H1 (cell line): Measurements from ENCODE around the gene RIMKLA. TPM values are rescaled to one million over a fixed set of nuclear protein-coding genes. Genes with fewer than 3 reads are reported as not detected.

ENCODE experiments used
- polyA plus RNA-seq, 7 experiments: library from polyadenylated mRNA; depleted of rRNA in 3 of 7; stranded (reverse) in 5 of 7; unstranded in 2 of 7; fragments of >200 nt in 5 of 7; fragments of 200-250 nt in 2 of 7; gene quantifications; 1 replicate in 5 of 7; 2 replicates in 1 of 7; 4 replicates in 1 of 7; pipeline versions ENCODE4 v1.2.1 to v1.2.3, GENCODE V29; 2011 to 2013; ENCODE audit warnings: missing spikeins in 2 of 7, mixed read lengths in 2 of 7
- total RNA-seq: library from RNA; stranded (reverse); fragmentation: NEBNext Ultra II Directional; extraction: Animal tissue kit (Norgen Biotek cat#: 25700); gene quantifications from 2 replicates; pipeline ENCODE4 v1.2.1, GENCODE V29; 2021
- TF ChIP-seq, protein P1 (sequence below): IDR thresholded peaks from 2 replicates; pipeline ENCODE4 v1.6.1; 2011; ENCODE audit warnings: low read depth, mild to moderate bottlenecking, low read length; ENCODE audit not compliant: insufficient read depth

The RIMKLA gene
- total and polyA plus RNA-seq, 2 of the 8 experiments (the other 6 are each of a cell fraction or from before 2014, with no cell fraction given) = 3.2 to 5.8 TPM

DNA sequence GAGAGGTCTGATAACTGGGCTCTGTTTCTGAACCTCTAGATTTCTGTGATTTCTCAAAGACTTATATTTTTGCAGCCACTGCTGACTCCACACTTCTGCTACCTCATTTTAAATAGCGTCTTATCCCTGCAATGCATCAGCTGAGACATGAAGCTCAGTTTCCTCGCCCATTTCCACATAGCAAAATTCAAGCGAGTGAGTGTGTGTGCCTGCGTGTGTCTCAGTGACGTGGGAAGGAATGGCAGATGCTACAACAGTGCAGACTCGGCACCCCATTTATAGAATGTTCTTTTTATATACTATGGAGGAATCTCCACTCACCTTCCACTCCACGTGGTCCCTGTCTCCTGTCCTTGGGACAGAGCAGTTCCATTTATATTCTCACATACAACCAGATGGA, 39.5 kb downstream of the RIMKLA start (continued):
- TF ChIP-seq, protein P1, sequence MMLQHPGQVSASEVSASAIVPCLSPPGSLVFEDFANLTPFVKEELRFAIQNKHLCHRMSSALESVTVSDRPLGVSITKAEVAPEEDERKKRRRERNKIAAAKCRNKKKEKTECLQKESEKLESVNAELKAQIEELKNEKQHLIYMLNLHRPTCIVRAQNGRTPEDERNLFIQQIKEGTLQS = no peak
- TF ChIP-seq, all 59 proteins: peak for 0
